IPS-11a (cell line): Measurements from ENCODE around the gene CCRL2.

Experiments
- H3K4me3 ChIP-seq: one replicate; pipeline ENCODE4 v1.5.1; 2013; ENCODE audit warnings: low read depth, low read length, control low read depth

Gene CCRL2, protein sequence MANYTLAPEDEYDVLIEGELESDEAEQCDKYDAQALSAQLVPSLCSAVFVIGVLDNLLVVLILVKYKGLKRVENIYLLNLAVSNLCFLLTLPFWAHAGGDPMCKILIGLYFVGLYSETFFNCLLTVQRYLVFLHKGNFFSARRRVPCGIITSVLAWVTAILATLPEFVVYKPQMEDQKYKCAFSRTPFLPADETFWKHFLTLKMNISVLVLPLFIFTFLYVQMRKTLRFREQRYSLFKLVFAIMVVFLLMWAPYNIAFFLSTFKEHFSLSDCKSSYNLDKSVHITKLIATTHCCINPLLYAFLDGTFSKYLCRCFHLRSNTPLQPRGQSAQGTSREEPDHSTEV

DNA sequence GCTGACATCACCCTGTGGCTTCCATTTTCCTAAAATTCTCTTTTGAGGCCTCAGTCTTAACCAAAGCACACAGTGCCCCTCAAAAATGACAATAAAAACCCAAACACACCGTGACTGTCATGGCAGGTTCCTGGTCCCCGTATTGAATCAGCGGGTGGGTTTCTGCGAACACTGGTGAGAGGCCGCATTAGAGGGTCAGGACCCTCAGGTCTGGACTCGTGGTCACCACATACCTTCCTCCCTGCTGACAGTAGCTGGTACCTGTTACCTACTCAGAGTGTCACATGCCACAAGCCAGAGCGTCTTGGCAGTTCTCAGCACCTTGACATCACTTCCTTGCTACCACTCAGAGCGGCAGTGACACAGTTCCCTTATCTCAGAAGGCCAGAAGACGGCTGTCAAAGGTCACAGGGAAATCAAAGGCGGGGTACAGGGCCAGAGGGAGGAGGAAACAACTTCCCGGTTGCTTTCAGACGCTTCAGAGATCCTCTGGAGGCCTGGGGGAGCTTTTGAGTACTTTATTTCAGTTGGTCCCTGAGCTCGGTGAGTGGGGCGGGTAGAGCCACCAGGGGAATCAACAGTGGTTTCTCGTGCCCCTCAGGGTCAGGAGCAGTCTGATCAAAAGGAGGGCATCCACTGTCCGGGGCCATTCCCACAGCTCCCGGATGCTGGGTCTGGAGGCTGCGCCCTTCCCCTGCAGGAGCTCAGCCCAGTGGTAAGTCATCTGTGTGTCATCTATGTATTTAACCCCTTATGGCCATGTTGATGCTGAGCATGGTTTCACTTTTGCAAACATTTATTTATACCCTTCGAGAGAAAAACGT, at the start of gene CCRL2, which contains the start of gene CCR5AS:
Gene CCRL2 (plus strand): TSS at position 472 of the 824 bp plus-strand sequence. CDS start 821 bp downstream, outside the sequence.
Gene CCR5AS (minus strand): TSS at position 279 of the 824 bp plus-strand sequence.
- H3K4me3 ChIP-seq: no peak within 1 kb of the TSS

DNA sequence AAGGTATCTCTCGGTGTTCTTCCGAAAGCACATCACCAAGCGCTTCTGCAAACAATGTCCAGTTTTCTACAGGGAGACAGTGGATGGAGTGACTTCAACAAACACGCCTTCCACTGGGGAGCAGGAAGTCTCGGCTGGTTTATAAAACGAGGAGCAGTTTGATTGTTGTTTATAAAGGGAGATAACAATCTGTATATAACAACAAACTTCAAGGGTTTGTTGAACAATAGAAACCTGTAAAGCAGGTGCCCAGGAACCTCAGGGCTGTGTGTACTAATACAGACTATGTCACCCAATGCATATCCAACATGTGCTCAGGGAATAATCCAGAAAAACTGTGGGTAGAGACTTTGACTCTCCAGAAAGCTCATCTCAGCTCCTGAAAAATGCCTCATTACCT, 48.6 kb upstream of the CCRL2 start:
- H3K4me3 ChIP-seq: no peak overlapping the region

DNA sequence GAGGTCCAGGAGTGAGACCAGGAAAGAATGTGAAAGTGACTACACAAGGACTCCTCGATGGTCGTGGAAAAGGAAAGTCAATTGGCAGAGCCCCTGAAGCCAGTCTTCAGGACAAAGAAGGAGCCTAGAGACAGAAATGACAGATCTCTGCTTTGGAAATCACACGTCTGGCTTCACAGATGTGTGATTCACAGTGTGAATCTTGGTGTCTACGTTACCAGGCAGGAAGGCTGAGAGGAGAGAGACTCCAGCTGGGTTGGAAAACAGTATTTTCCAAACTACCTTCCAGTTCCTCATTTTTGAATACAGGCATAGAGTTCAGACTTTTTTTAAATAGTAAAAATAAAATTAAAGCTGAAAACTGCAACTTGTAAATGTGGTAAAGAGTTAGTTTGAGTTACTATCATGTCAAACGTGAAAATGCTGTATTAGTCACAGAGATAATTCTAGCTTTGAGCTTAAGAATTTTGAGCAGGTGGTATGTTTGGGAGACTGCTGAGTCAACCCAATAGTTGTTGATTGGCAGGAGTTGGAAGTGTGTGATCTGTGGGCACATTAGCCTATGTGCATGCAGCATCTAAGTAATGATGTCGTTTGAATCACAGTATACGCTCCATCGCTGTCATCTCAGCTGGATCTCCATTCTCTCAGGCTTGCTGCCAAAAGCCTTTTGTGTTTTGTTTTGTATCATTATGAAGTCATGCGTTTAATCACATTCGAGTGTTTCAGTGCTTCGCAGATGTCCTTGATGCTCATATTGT, 47.1 kb upstream of the CCRL2 start:
- H3K4me3 ChIP-seq: no peak overlapping the region

DNA sequence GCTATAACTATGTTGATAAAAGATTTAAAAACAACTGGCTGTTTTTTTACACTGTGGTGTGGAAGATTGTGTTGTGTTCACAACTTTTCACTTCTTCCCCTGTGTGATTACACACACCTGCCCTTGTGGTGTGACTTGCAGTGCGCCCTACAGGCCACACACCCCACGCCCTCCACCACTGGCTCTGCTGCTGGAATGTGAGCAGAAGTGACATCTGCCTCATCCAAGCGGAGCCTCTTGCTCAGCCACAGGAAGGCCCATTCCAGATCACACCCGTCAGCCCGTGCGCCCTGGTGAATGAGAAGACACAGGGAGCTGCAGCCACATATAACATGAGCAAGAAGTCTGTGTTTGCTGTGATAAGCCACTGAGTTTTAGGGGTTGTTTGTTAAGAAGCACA, 46.2 kb upstream of the CCRL2 start:
- H3K4me3 ChIP-seq: no peak overlapping the region

DNA sequence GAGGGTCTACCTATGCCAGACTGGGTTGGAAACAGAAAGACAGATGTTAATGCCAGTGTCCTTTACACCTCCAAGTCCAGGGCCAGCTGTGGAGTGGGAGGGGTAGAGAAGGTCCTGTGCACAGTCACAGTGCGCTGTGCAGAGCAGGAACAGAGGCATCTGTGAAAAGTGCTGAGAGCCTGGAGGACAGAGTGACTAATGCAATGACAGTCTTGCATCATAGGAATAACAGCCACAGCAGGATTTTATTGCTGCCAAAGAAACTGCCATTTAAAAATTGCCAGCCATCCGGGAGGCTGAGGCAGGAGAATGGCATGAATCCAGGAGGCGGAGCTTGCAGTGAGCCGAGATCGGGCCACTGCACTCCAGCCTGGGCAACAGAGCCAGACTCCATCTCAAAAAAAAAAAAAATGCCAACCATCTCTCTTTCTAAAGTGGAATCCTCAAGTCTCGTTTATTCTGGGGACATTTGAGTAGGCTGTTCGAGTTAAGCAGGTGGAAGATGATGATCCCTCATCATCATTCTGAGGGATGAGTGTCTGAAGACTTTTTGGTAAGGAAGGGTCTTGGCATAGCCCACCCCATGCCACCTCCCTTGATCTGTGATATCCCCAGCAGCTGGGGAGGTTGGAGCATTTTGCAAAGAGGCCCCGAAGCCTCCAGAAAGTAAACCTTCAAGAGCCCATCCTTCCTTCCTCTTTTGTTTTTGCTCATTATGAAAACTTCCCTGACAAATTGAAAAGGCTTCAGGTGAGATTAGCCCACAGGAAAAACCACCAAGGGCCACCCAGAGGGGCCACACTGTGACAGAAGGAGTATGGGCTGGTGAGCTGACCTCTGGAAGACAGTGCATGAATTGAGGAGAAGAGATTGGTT, 45.4 kb upstream of the CCRL2 start:
- no peak overlapping the region for H3K4me3 ChIP-seq

DNA sequence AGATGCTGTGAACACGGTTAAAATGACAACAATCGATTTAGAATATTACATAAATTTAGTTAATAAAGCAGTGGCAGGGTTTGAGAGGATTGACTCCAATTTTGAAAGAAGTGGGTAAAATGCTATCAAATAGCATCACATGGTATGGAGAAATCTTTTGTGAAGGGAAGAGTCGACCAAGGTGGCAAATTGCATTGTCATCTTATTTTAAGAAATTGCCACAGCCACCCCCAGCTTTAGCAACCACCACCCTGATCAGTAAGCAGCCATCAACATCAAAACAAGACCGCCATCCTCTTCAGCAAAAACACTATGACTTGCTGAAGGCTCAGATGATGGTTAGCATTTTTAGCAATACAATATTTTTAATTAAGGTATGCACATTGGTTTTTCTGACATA, 42.0 kb upstream of the CCRL2 start:
- no peak overlapping the region for H3K4me3 ChIP-seq

DNA sequence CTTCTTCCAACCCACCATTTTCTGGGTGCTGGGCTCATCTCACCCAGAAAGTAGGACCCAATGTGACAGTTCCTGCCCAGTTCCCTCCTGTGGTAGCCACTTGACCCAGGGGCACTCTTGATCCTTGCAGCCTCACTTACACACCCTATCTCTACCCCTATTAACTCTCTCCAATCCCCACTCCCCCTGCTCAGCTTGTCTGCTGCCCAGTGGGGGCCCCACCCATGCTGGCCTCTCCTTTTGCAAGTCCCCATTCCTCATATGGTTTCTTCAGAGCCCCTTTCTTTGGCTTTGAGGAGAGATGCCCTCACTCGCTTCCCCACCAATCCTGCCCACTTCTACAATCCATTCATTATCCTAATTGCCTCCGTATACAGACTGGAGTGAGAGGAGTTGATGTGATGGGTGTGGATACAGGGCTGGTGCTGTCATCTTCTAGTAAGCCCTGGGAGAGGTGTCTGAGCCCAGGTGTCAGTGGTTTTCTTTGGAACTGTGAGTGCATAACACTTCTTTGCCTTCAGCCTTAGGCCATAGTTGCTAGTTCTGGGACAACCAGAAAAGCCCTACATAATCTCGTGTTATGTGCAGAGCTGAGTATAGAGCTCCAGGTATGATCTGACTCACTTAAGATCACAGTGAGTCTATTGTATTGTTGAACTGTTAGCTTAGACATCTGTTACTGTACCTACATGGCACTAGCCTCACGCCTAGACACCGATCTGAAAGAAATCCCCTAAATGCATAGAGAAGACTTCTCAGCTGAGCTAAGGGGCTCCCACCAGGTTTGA, 41.1 kb upstream of the CCRL2 start:
- H3K4me3 ChIP-seq: no peak overlapping the region

DNA sequence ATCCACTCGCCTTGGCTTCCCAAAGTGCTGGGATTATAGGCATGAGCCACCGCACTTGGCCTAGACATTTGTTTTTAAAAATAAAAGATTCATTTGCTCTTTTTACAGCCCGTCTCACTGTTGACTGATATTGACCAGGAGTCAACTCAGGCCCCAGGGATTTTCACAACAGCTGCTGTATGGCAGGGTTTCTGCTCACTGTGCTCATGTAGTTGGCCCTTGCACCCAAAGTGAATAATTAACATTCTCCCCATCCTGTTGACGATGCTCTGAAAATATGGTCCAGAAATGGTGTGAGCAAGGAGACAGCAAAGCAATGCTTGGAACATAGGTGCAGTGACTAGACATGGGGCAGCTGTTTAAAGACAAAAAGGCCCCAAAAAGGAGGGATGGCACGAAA, 39.2 kb upstream of the CCRL2 start:
- no peak overlapping the region for H3K4me3 ChIP-seq

DNA sequence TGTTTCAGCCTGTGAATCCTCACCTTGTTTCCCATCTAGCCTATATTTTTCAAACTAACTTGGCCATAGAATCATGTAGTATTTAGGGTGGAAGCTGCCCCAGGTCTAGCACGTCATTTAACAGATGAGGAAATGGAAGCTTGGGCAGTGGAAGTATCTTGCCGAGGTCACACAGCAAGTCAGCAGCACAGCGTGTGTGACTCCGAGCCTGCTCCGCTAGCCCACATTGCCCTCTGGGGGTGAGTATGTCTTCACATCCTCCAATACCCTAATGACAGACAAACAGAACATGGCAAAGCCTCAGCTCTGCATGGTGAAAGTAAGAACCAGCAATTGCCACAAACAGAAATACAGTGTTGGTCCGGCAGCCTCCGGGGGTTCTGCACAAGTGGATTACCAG, 38.5 kb upstream of the CCRL2 start:
- H3K4me3 ChIP-seq: no peak overlapping the region

DNA sequence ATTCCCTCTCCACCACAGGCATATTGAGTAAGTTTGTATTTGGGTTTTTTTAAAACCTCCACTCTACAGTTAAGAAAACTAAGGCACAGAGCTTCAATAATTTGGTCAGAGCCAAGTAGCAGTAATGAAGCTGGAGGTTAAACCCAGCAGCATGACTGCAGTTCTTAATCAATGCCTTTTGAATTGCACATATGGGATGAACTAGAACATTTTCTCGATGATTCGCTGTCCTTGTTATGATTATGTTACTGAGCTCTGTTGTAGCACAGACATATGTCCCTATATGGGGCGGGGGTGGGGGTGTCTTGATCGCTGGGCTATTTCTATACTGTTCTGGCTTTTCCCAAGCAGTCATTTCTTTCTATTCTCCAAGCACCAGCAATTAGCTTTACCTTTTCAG, 37.9 kb upstream of the CCRL2 start:
- no peak overlapping the region for H3K4me3 ChIP-seq

DNA sequence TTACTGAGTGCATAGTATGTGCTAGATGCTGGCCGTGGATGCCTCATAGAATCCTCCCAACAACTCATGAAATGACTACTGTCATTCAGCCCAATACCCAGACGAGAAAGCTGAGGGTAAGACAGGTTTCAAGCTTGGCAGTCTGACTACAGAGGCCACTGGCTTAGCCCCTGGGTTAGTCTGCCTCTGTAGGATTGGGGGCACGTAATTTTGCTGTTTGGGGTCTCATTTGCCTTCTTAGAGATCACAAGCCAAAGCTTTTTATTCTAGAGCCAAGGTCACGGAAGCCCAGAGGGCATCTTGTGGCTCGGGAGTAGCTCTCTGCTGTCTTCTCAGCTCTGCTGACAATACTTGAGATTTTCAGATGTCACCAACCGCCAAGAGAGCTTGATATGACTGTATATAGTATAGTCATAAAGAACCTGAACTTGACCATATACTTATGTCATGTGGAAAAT, 37.4 kb upstream of the CCRL2 start:
- H3K4me3 ChIP-seq: no peak overlapping the region

DNA sequence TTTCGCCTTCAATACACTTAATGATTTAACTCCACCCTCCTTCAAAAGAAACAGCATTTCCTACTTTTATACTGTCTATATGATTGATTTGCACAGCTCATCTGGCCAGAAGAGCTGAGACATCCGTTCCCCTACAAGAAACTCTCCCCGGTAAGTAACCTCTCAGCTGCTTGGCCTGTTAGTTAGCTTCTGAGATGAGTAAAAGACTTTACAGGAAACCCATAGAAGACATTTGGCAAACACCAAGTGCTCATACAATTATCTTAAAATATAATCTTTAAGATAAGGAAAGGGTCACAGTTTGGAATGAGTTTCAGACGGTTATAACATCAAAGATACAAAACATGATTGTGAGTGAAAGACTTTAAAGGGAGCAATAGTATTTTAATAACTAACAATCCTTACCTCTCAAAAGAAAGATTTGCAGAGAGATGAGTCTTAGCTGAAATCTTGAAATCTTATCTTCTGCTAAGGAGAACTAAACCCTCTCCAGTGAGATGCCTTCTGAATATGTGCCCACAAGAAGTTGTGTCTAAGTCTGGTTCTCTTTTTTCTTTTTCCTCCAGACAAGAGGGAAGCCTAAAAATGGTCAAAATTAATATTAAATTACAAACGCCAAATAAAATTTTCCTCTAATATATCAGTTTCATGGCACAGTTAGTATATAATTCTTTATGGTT, 36.1 kb upstream of the CCRL2 start, which contains the start of gene CCR5:
Gene CCR5 (plus strand): TSS at position 108 of the 680 bp plus-strand sequence. CDS start 1,957 bp downstream, outside the sequence.
- no peak within 1 kb of the TSS for H3K4me3 ChIP-seq

DNA sequence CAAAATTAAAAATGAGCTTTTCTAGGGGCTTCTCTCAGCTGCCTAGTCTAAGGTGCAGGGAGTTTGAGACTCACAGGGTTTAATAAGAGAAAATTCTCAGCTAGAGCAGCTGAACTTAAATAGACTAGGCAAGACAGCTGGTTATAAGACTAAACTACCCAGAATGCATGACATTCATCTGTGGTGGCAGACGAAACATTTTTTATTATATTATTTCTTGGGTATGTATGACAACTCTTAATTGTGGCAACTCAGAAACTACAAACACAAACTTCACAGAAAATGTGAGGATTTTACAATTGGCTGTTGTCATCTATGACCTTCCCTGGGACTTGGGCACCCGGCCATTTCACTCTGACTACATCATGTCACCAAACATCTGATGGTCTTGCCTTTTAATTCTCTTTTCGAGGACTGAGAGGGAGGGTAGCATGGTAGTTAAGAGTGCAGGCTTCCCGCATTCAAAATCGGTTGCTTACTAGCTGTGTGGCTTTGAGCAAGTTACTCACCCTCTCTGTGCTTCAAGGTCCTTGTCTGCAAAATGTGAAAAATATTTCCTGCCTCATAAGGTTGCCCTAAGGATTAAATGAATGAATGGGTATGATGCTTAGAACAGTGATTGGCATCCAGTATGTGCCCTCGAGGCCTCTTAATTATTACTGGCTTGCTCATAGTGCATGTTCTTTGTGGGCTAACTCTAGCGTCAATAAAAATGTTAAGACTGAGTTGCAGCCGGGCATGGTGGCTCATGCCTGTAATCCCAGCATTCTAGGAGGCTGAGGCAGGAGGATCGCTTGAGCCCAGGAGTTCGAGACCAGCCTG, 35.3 kb upstream of the CCRL2 start:
- no peak overlapping the region for H3K4me3 ChIP-seq

DNA sequence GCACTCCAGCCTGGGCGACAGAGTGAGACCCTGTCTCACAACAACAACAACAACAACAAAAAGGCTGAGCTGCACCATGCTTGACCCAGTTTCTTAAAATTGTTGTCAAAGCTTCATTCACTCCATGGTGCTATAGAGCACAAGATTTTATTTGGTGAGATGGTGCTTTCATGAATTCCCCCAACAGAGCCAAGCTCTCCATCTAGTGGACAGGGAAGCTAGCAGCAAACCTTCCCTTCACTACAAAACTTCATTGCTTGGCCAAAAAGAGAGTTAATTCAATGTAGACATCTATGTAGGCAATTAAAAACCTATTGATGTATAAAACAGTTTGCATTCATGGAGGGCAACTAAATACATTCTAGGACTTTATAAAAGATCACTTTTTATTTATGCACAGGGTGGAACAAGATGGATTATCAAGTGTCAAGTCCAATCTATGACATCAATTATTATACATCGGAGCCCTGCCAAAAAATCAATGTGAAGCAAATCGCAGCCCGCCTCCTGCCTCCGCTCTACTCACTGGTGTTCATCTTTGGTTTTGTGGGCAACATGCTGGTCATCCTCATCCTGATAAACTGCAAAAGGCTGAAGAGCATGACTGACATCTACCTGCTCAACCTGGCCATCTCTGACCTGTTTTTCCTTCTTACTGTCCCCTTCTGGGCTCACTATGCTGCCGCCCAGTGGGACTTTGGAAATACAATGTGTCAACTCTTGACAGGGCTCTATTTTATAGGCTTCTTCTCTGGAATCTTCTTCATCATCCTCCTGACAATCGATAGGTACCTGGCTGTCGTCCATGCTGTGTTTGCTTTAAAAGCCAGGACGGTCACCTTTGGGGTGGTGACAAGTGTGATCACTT, 34.3 kb upstream of the CCRL2 start:
- H3K4me3 ChIP-seq: no peak overlapping the region

DNA sequence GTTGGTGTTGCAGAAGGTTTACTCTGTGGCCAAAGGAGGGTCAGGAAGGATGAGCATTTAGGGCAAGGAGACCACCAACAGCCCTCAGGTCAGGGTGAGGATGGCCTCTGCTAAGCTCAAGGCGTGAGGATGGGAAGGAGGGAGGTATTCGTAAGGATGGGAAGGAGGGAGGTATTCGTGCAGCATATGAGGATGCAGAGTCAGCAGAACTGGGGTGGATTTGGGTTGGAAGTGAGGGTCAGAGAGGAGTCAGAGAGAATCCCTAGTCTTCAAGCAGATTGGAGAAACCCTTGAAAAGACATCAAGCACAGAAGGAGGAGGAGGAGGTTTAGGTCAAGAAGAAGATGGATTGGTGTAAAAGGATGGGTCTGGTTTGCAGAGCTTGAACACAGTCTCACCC, 32.3 kb upstream of the CCRL2 start:
- no peak overlapping the region for H3K4me3 ChIP-seq

DNA sequence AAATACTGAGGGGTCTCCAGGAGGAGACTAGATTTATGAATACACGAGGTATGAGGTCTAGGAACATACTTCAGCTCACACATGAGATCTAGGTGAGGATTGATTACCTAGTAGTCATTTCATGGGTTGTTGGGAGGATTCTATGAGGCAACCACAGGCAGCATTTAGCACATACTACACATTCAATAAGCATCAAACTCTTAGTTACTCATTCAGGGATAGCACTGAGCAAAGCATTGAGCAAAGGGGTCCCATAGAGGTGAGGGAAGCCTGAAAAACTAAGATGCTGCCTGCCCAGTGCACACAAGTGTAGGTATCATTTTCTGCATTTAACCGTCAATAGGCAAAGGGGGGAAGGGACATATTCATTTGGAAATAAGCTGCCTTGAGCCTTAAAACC, 31.8 kb upstream of the CCRL2 start:
- no peak overlapping the region for H3K4me3 ChIP-seq

DNA sequence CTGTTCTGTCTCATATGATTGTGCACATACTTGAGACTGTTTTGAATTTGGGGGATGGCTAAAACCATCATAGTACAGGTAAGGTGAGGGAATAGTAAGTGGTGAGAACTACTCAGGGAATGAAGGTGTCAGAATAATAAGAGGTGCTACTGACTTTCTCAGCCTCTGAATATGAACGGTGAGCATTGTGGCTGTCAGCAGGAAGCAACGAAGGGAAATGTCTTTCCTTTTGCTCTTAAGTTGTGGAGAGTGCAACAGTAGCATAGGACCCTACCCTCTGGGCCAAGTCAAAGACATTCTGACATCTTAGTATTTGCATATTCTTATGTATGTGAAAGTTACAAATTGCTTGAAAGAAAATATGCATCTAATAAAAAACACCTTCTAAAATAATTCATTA, 31.2 kb upstream of the CCRL2 start:
- H3K4me3 ChIP-seq: no peak overlapping the region
